Left lung (tissue), 10 donors: ENCODE data around the gene TBX6. TPM values are rescaled to one million over a fixed set of nuclear protein-coding genes. Genes with fewer than 3 reads are reported as not detected.
"Not testable (repeated sequence)": the region's sequence is repeated elsewhere in the genome, so short reads cannot be mapped to it uniquely, and the experiment has no call there.

Source experiments
- ATAC-seq: fragments of 200-7000 bp; cut with Tn5 transposase; one replicate; pipeline ENCODE4 v1.9.1; 2020; ENCODE audit warnings: moderate library complexity
- DNase-seq, 4 donors: peaks; one replicate each; pipeline ENCODE4 v3.0.0-alpha.2; 2013 to 2020
- H3K27ac ChIP-seq, 2 donors: fragments of 200-600 bp; sonication (generic) in 1 of 2; one replicate each; pipeline versions ENCODE4 v1.5.0 to v1.8.0; 2020 to 2021
- H3K27me3 ChIP-seq, 2 donors: fragments of 200-600 bp; sonication (generic) in 1 of 2; one replicate each; pipeline versions ENCODE4 v1.5.0 to v1.8.0; 2020 to 2021
- H3K36me3 ChIP-seq, 2 donors: fragments of 200-600 bp; sonication (generic) in 1 of 2; one replicate each; pipeline versions ENCODE4 v1.5.0 to v1.8.0; 2020 to 2021
- H3K4me1 ChIP-seq, 2 donors: fragments of 200-600 bp; one replicate each; pipeline ENCODE4 v1.8.0; 2021
- H3K4me3 ChIP-seq, 2 donors: fragments of 200-600 bp; sonication (generic) in 1 of 2; one replicate each; pipeline versions ENCODE4 v1.5.0 to v1.8.0; 2020 to 2021; ENCODE audit warnings: mild to moderate bottlenecking in 1 of 2
- H3K9me3 ChIP-seq, 2 donors: fragments of 200-600 bp; sonication (generic) in 1 of 2; one replicate each; pipeline versions ENCODE4 v1.5.0 to v1.8.0; 2020 to 2021
- CTCF ChIP-seq, 2 donors: fragments of 200-600 bp; sonication (generic) in 1 of 2; IDR thresholded peaks; one replicate each; pipeline versions ENCODE4 v1.5.0 to v1.8.0; 2021; ENCODE audit warnings: antibody characterized with exemption in 2 of 2
- intact Hi-C, 2 donors: fragments of 100-400 bp; cut with DNase I; formaldehyde crosslinking; loops; one replicate each; pipeline versions ENCODE4 v1.11.2 to v1.14.2; 2022
- polyA plus RNA-seq, 6 donors: library from polyadenylated mRNA; unstranded; fragments of 120-200 nt; gene quantifications; one replicate each; pipeline ENCODE4 v1.2.1, GENCODE V29; 2013; ENCODE audit not compliant: insufficient read length in 6 of 6
- total RNA-seq, 2 donors: library from RNA; stranded (reverse); fragmentation: NEBNext Ultra II Directional; extraction: Animal tissue kit (Norgen Biotek cat#: 25700); gene quantifications; one replicate each; pipeline ENCODE4 v1.2.1, GENCODE V29; 2021
- donor health status: DM: no; HTN: yes; CAD: no.
- donor health status: DM: no; HTN: no; CAD: no.

Gene TBX6
- total and polyA plus RNA-seq, 8 donors: 0.79 to 1.9 (median 1.7) TPM

- no peak overlapping the region for H3K27ac ChIP-seq
- intact Hi-C loops: no loop called here
- DNase-seq (no peak), ATAC-seq (no peak)
- no peak overlapping the region for H3K4me3 ChIP-seq
- TF ChIP-seq CTCF (IDR thresholded peaks at IDR 0.05): no peak
- no peaks in the 10 kb centered on the region for H3K4me1 ChIP-seq
- no peaks in the 10 kb centered on the region for H3K9me3 ChIP-seq
- H3K27me3 ChIP-seq: peaks cover 0 to 14% of the 10 kb centered on the region in 2 donors
- no peaks in the 10 kb centered on the region for H3K36me3 ChIP-seq
Measured at GRCh38 chr16:30046178-30046577, 45.5 kb downstream of the TBX6 start.

DNA sequence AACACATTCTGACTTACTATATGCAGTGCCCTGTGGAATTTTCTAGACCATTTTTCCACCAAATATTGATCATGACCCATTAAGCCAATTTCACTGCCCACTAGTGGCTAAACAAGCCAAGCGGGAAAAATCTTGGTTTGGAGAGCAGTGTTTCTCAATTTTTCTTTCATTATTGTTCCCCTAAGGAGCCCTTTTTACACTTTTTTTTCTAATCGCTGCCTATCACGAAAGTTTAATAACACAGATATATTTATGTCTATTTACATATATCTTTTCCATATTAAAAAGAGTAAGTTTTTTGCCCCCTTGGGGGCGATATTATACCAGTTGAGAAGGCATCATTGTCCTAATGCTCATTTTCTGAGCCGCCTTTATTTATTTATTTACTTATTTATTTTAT is 49.9 kb downstream of the TBX6 start:
- ATAC-seq (peak; percentile 31), DNase-seq (peak in 1 of 4 donors; percentile 47)
- Histone ChIP-seq H3K4me3 (no peak overlapping the region), H3K27me3 (peaks cover 0 to 18% of the 10 kb centered on the region in 2 donors), H3K4me1 (no peaks in the 10 kb centered on the region), H3K36me3 (no peaks in the 10 kb centered on the region), H3K27ac (no peak overlapping the region), H3K9me3 (no peaks in the 10 kb centered on the region)
- intact Hi-C loops: no loop called here
- TF ChIP-seq CTCF (IDR thresholded peaks at IDR 0.05): peak; percentile 19 to 34

DNA sequence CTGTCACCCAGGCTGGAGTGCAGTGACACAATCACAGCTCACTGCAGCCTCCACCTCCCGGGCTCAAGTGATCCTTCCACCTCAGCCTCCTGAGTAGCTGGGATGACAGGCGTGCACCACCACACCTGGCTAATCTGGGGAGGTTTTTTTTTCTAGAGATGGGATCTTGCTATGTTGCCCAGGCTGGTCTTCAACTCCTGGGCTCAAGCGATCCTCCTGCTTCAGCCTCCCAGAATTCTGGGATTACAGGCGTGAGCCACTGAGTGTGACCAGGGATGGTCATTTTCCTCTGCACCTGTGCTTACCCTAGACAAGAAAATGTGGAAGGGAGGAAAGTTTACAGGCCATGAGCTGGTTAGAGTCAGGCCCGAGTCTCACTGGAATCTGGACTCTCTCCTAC is 51.0 kb downstream of the TBX6 start:
- intact Hi-C loops, H3K4me3 ChIP-seq, ATAC-seq: not testable (repeated sequence)

DNA sequence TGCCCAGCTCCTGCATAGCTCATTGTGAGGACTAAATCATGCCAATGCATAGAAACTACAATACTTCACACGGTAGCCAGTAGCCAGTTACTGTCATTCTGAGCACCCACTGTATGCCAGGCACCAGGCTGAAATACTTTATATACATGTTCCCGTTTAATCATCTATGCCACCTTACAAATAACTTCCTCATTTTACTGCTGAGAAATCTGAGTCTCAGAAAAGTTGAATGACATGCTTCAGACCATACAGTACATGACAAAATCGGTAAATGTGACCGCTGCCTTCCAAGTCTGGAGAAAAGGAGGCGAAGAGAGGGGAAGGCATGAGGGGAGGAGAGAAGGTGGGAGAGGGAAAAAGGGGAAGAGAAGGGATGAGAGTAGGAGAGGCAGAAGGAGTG is 51.5 kb downstream of the TBX6 start:
- ATAC-seq (no peak), DNase-seq (no peak)
- Histone ChIP-seq H3K27me3 (peaks cover 0 to 21% of the 10 kb centered on the region in 2 donors), H3K27ac (no peak overlapping the region), H3K36me3 (no peaks in the 10 kb centered on the region), H3K4me3 (no peak overlapping the region), H3K4me1 (no peaks in the 10 kb centered on the region), H3K9me3 (no peaks in the 10 kb centered on the region)
- intact Hi-C loops: no loop called here
- no peak for TF ChIP-seq CTCF (IDR thresholded peaks at IDR 0.05)

More for the DNA sequence above, 51.0 kb downstream of the TBX6 start:
- not testable (repeated sequence) for H3K9me3 ChIP-seq, H3K36me3 ChIP-seq, H3K4me1 ChIP-seq, DNase-seq, H3K27ac ChIP-seq
- peaks cover 0 to 16% of the 10 kb centered on the region in 2 donors for H3K27me3 ChIP-seq

Other genes starting within 250 kb of the TBX6 start
- 10 to 100 TPM; 69.5 to 84.8 TPM for gene CDIPT, start 228.7 kb downstream of the TBX6 start, total RNA-seq
- 10 to 100 TPM; 72.5 to 80.5 (median 78.3) TPM for gene CDIPT, start 228.7 kb downstream of the TBX6 start, polyA plus RNA-seq
- gene SEZ6L2, start 192.4 kb downstream of the TBX6 start, total RNA-seq: 10 to 100 TPM in 1 of 2 donors, 1 to 10 TPM in 1; 7.7 to 30.2 TPM
- 1 to 10 TPM; 4.9 to 6.3 (median 5.7) TPM for gene SEZ6L2, start 192.4 kb downstream of the TBX6 start, polyA plus RNA-seq
- gene ASPHD1, start 191.4 kb downstream of the TBX6 start, total RNA-seq: 10 to 100 TPM in 1 of 2 donors, 1 to 10 TPM in 1; 3.6 to 15.6 TPM
- under 1 TPM; 0.42 to 0.66 (median 0.61) TPM for gene ASPHD1, start 191.4 kb downstream of the TBX6 start, polyA plus RNA-seq
- gene KCTD13, start 165.7 kb downstream of the TBX6 start, total RNA-seq: 10 to 100 TPM; 14.8 to 20.9 TPM
- 10 to 100 TPM; 18.3 to 24.2 (median 21.3) TPM for gene KCTD13, start 165.7 kb downstream of the TBX6 start, polyA plus RNA-seq
- 100 to 1,000 TPM; 122 to 154 TPM for gene TMEM219, start 129.8 kb downstream of the TBX6 start, total RNA-seq
- gene TMEM219, start 129.8 kb downstream of the TBX6 start, polyA plus RNA-seq: 100 to 1,000 TPM; 103 to 128 (median 114) TPM
- 10 to 100 TPM; 61.4 to 64.5 TPM for gene TAOK2, start 118.1 kb downstream of the TBX6 start, total RNA-seq
- 10 to 100 TPM; 47.5 to 71.4 (median 55.0) TPM for gene TAOK2, start 118.1 kb downstream of the TBX6 start, polyA plus RNA-seq
- 10 to 100 TPM; 14.4 to 17.4 TPM for gene HIRIP3, start 96.3 kb downstream of the TBX6 start, total RNA-seq
- gene HIRIP3, start 96.3 kb downstream of the TBX6 start, polyA plus RNA-seq: 10 to 100 TPM; 17.8 to 20.7 (median 18.3) TPM
- gene INO80E, start 95.7 kb downstream of the TBX6 start, total RNA-seq: 10 to 100 TPM; 55.5 to 59.6 TPM
- 10 to 100 TPM; 42.1 to 59.3 (median 47.5) TPM for gene INO80E, start 95.7 kb downstream of the TBX6 start, polyA plus RNA-seq
- 1 to 10 TPM; 2.5 to 2.7 TPM for gene DOC2A, start 80.9 kb downstream of the TBX6 start, total RNA-seq
- gene DOC2A, start 80.9 kb downstream of the TBX6 start, polyA plus RNA-seq: 1 to 10 TPM in 5 of 6 donors, under 1 TPM in 1; 0.77 to 5.1 (median 3.2) TPM
- gene C16orf92, start 68.7 kb downstream of the TBX6 start, total RNA-seq: not detected
- not detected for gene C16orf92, start 68.7 kb downstream of the TBX6 start, polyA plus RNA-seq
- under 1 TPM in 1 of 2 donors, not detected in 1; 0.29 TPM for gene TLCD3B, start 60.7 kb downstream of the TBX6 start, total RNA-seq
- gene TLCD3B, start 60.7 kb downstream of the TBX6 start, polyA plus RNA-seq: 1 to 10 TPM in 3 of 6 donors, under 1 TPM in 3; 0.28 to 1.4 (median 0.96) TPM
- gene ALDOA, start 26.2 kb downstream of the TBX6 start, total RNA-seq: 1,000 to 10,000 TPM in 1 of 2 donors, 100 to 1,000 TPM in 1; 710 to 1,105 TPM
- 100 to 1,000 TPM; 299 to 424 (median 350) TPM for gene ALDOA, start 26.2 kb downstream of the TBX6 start, polyA plus RNA-seq
- gene PPP4C, start 15.9 kb downstream of the TBX6 start, total RNA-seq: 10 to 100 TPM; 82.5 to 89.8 TPM
- 10 to 100 TPM; 62.0 to 80.8 (median 74.1) TPM for gene PPP4C, start 15.9 kb downstream of the TBX6 start, polyA plus RNA-seq
- 10 to 100 TPM; 57.5 to 79.5 TPM for gene YPEL3, start 4.3 kb upstream of the TBX6 start, total RNA-seq
- 10 to 100 TPM; 48.8 to 69.3 (median 53.6) TPM for gene YPEL3, start 4.3 kb upstream of the TBX6 start, polyA plus RNA-seq
- gene GDPD3, start 21.6 kb upstream of the TBX6 start, total RNA-seq: 1 to 10 TPM; 5.6 to 9.0 TPM
- gene GDPD3, start 21.6 kb upstream of the TBX6 start, polyA plus RNA-seq: 10 to 100 TPM; 11.8 to 20.3 (median 18.2) TPM
- 10 to 100 TPM; 70.1 to 95.1 TPM for gene MAPK3, start 31.3 kb upstream of the TBX6 start, total RNA-seq
- gene MAPK3, start 31.3 kb upstream of the TBX6 start, polyA plus RNA-seq: 100 to 1,000 TPM in 5 of 6 donors, 10 to 100 TPM in 1; 99.0 to 114 (median 106) TPM
- 100 to 1,000 TPM in 1 of 2 donors, 10 to 100 TPM in 1; 29.3 to 172 TPM for gene CORO1A, start 91.7 kb upstream of the TBX6 start, total RNA-seq
- 10 to 100 TPM; 16.0 to 24.4 (median 17.9) TPM for gene CORO1A, start 91.7 kb upstream of the TBX6 start, polyA plus RNA-seq
- 100 to 1,000 TPM in 1 of 2 donors, 10 to 100 TPM in 1; 59.3 to 101 TPM for gene BOLA2B, start 101.7 kb upstream of the TBX6 start, total RNA-seq
- 10 to 100 TPM; 12.0 to 30.4 (median 22.3) TPM for gene BOLA2B, start 101.7 kb upstream of the TBX6 start, polyA plus RNA-seq
- 10 to 100 TPM; 21.5 to 25.5 TPM for gene SLX1A, start 102.0 kb upstream of the TBX6 start, total RNA-seq
- gene SLX1A, start 102.0 kb upstream of the TBX6 start, polyA plus RNA-seq: 10 to 100 TPM; 20.6 to 31.0 (median 23.1) TPM
- 10 to 100 TPM; 19.7 to 29.3 TPM for gene SULT1A3, start 107.3 kb upstream of the TBX6 start, total RNA-seq
- gene SULT1A3, start 107.3 kb upstream of the TBX6 start, polyA plus RNA-seq: 10 to 100 TPM in 4 of 6 donors, 1 to 10 TPM in 2; 6.4 to 13.7 (median 11.4) TPM
- gene NPIPB13, start 156.6 kb upstream of the TBX6 start, total RNA-seq: 10 to 100 TPM; 13.6 to 27.0 TPM
- gene NPIPB13, start 156.6 kb upstream of the TBX6 start, polyA plus RNA-seq: 10 to 100 TPM; 11.0 to 32.6 (median 28.8) TPM